Mammary epithelial cell (primary cell): ENCODE results near the gene MAPK4.

Source experiments
- EZH2 ChIP-seq: IDR thresholded peaks from 2 replicates; pipeline ENCODE4 v1.6.1; 2012; ENCODE audit warnings: low read length, inconsistent platforms, borderline replicate concordance
- TF ChIP-seq, protein P1 (sequence below), 2 donors: IDR thresholded peaks in 1 of 2; conservative IDR thresholded peaks in 1 of 2; 2 replicates each; pipeline ENCODE4 v1.5.1; 2011 to 2012; ENCODE audit warnings: inconsistent platforms in 2 of 2, low read length in 2 of 2, mild to moderate bottlenecking in 2 of 2, control low read depth in 1 of 2, low read depth in 1 of 2; ENCODE audit not compliant: insufficient read depth in 1 of 2; ENCODE audit errors: extremely low read depth in 1 of 2

DNA sequence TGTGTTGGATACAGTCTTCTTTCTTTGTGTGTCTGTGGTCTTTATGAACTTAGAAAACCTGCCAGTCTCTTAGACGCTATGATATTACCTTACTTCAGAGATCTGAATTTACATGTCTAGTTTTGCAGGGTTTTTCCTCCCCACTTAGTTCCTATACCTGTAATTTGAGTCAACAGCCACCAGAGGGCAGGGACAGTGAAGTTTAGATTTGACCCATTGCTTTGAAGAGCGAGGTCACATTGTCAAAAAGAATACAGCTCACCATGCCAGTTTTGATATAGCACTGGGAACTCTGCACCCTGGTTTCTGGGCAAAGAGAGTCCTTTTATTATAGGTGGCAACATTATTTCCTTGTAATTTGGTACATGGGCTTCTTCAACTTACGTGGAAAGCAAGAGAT, 102.3 kb downstream of the MAPK4 start:
- no peak for TF ChIP-seq EZH2
- TF ChIP-seq, protein P1, sequence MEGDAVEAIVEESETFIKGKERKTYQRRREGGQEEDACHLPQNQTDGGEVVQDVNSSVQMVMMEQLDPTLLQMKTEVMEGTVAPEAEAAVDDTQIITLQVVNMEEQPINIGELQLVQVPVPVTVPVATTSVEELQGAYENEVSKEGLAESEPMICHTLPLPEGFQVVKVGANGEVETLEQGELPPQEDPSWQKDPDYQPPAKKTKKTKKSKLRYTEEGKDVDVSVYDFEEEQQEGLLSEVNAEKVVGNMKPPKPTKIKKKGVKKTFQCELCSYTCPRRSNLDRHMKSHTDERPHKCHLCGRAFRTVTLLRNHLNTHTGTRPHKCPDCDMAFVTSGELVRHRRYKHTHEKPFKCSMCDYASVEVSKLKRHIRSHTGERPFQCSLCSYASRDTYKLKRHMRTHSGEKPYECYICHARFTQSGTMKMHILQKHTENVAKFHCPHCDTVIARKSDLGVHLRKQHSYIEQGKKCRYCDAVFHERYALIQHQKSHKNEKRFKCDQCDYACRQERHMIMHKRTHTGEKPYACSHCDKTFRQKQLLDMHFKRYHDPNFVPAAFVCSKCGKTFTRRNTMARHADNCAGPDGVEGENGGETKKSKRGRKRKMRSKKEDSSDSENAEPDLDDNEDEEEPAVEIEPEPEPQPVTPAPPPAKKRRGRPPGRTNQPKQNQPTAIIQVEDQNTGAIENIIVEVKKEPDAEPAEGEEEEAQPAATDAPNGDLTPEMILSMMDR (conservative IDR thresholded peaks at IDR 0.05 in 1 of 2, IDR thresholded peaks at IDR 0.05 in 1 of 2; ENCODE audit: extremely low read depth in 1 of 2, insufficient read depth in 1 of 2, low read depth in 1 of 2, low read length in 2 of 2): peak; percentile 32 to 46
